Ovary (tissue), 9 donors: ENCODE measurements around the gene CEP85. TPM values are rescaled to one million over a fixed set of nuclear protein-coding genes. Genes with fewer than 3 reads are reported as not detected.

Experiments
- DNase-seq, 5 donors: peaks; one replicate each; pipeline ENCODE4 v3.0.0-alpha.2; 2019 to 2020
- H3K27ac ChIP-seq, 2 donors: fragments of 200-600 bp; one replicate each; pipeline versions ENCODE4 v1.5.1 to v1.8.0; 2019 to 2022
- H3K27me3 ChIP-seq: fragments of 200-600 bp; one replicate; pipeline ENCODE4 v1.8.0; 2022
- H3K36me3 ChIP-seq: fragments of 200-600 bp; sonication (generic); one replicate; pipeline ENCODE4 v1.5.1; 2019
- H3K4me1 ChIP-seq: one replicate; pipeline ENCODE4 v1.8.1; 2013; ENCODE audit warnings: mild to moderate bottlenecking, moderate library complexity; ENCODE audit not compliant: insufficient read depth
- H3K4me3 ChIP-seq: fragments of 200-600 bp; sonication (generic); one replicate; pipeline ENCODE4 v1.5.1; 2017
- H3K9me3 ChIP-seq, 2 donors: fragments of 200-600 bp in 1 of 2; sonication (generic) in 1 of 2; one replicate each; pipeline versions ENCODE4 v1.5.1 to v1.8.1; 2013 to 2019; ENCODE audit warnings: mild to moderate bottlenecking in 1 of 2, moderate library complexity in 1 of 2
- CTCF ChIP-seq, 3 donors: fragments of 450-650 bp in 2 of 3; fragments of 200-600 bp in 1 of 3; IDR thresholded peaks; one replicate each; pipeline versions ENCODE4 v1.5.1 to v1.8.0; 2016 to 2022; ENCODE audit warnings: antibody characterized with exemption in 3 of 3, mild to moderate bottlenecking in 1 of 3
- EP300 ChIP-seq: sonication (generic); formaldehyde crosslinking; IDR thresholded peaks from one replicate; pipeline ENCODE4 v1.6.1; 2017; ENCODE audit warnings: antibody characterized with exemption
- POLR2A ChIP-seq: fragments of 450-650 bp; IDR thresholded peaks from one replicate; pipeline ENCODE4 v1.6.1; 2017; ENCODE audit warnings: antibody characterized with exemption, mild to moderate bottlenecking, moderate library complexity
- WGBS, 3 donors: extraction: QIAGEN DNeasy Blood & Tissue Kit in 1 of 3; methylation state at CpG; one replicate each; pipeline versions ENCODE4 v1.1.5 to v1.1.7; 2013 to 2017; 5-methylcytosine and 5-hydroxymethylcytosine counted together
- intact Hi-C, 4 donors: fragments of 100-400 bp; cut with DNase I; formaldehyde crosslinking; loops; one replicate each; pipeline versions ENCODE4 v1.11.0 to v1.15.1; 2022 to 2023
- polyA plus RNA-seq, 2 donors: library from polyadenylated mRNA; stranded (reverse); fragments of 200-250 nt in 1 of 2; fragments of 350-450 nt in 1 of 2; fragmentation: Illumina TruSeq in 1 of 2; extraction: RNeasy Lipid Tissue Mini Kit (QIAGEN cat#74804) in 1 of 2; gene quantifications; one replicate each; pipeline ENCODE4 v1.2.3, GENCODE V29; 2013 to 2014
- total RNA-seq, 7 donors: library from RNA; depleted of rRNA in 2 of 7; stranded (reverse); fragments of >200 nt in 2 of 7; fragmentation: NEBNext Ultra II Directional in 3 of 7; extraction: Animal tissue kit (Norgen Biotek cat#: 25700) in 3 of 7; gene quantifications; one replicate each; pipeline versions ENCODE4 v1.1.0 to v1.2.4, GENCODE V29; 2016 to 2023
- donor health status: DM: no; HTN: no; CAD: no; lungs with moderate emphysema.
- donor health status: DM: no; HTN: no; CAD: no.
- donor health status: Bipolar disorder and iron deficiency.
- donor health status: DM: yes; HTN: yes; CAD: no.
- donor health status: DM: no; HTN: no; CAD: no.
- donor health status: DM: yes; HTN: yes; CAD: no.

CEP85 gene
- total and polyA plus RNA-seq, 9 donors: 2.0 to 8.4 (median 4.0) TPM

GRCh38 chr1:26191739-26192138 is 42.3 kb upstream of the CEP85 start:
- TF ChIP-seq POLR2A (no peak), CTCF (IDR thresholded peaks at IDR 0.05) (no peak), EP300 (no peak)
- H3K27ac ChIP-seq: no peak overlapping the region
- H3K36me3 ChIP-seq: no peaks in the 10 kb centered on the region
- no peak overlapping the region for H3K4me3 ChIP-seq
- WGBS, 3 donors: 38 to 61% (median 50%) methylated on average over 3 of the region's 3 CpGs
- no peak for DNase-seq
- no peaks in the 10 kb centered on the region for H3K4me1 ChIP-seq
- no peaks in the 10 kb centered on the region for H3K27me3 ChIP-seq
- intact Hi-C loops: no loop called here
- H3K9me3 ChIP-seq: no peaks in the 10 kb centered on the region

- H3K4me1 ChIP-seq: no peaks in the 10 kb centered on the region
- no peaks in the 10 kb centered on the region for H3K36me3 ChIP-seq
- no peak overlapping the region for H3K27ac ChIP-seq
- H3K9me3 ChIP-seq: no peaks in the 10 kb centered on the region
- no peak for TF ChIP-seq EP300
- TF ChIP-seq CTCF (IDR thresholded peaks at IDR 0.05): no peak
- no peak for TF ChIP-seq POLR2A
- no peak overlapping the region for H3K4me3 ChIP-seq
- no peak for DNase-seq
- intact Hi-C loops: no loop called here
- H3K27me3 ChIP-seq: no peaks in the 10 kb centered on the region
- 64 to 80% (median 75%) methylated on average over 3 of the region's 3 CpGs for WGBS, 3 donors
Observed at GRCh38 chr1:26195805-26196204, 38.2 kb upstream of the CEP85 start.

- no peak for DNase-seq
- TF ChIP-seq EP300 (no peak), POLR2A (no peak), CTCF (IDR thresholded peaks at IDR 0.05) (no peak)
- Histone ChIP-seq H3K4me3 (no peak overlapping the region), H3K36me3 (no peaks in the 10 kb centered on the region), H3K4me1 (no peaks in the 10 kb centered on the region), H3K9me3 (no peaks in the 10 kb centered on the region), H3K27ac (no peak overlapping the region), H3K27me3 (no peaks in the 10 kb centered on the region)
- 85 to 88% (median 85%) methylated on average over 3 of the region's 3 CpGs for WGBS, 3 donors
- intact Hi-C loops: no loop called here
Observed at GRCh38 chr1:26197301-26197700, 36.7 kb upstream of the CEP85 start.

GRCh38 chr1:26197813-26198212 is 36.2 kb upstream of the CEP85 start:
- Histone ChIP-seq H3K27me3 (no peaks in the 10 kb centered on the region), H3K4me1 (no peaks in the 10 kb centered on the region), H3K9me3 (no peaks in the 10 kb centered on the region), H3K27ac (no peak overlapping the region), H3K4me3 (no peak overlapping the region), H3K36me3 (no peaks in the 10 kb centered on the region)
- no peak for DNase-seq
- 77 to 86% (median 81%) methylated on average over 11 of the region's 11 CpGs for WGBS, 3 donors
- no peak for TF ChIP-seq EP300
- no peak for TF ChIP-seq CTCF (IDR thresholded peaks at IDR 0.05)
- no peak for TF ChIP-seq POLR2A
- intact Hi-C loops: no loop called here

- Histone ChIP-seq H3K4me1 (no peaks in the 10 kb centered on the region), H3K27me3 (no peaks in the 10 kb centered on the region), H3K9me3 (no peaks in the 10 kb centered on the region), H3K4me3 (no peak overlapping the region), H3K36me3 (no peaks in the 10 kb centered on the region), H3K27ac (no peak overlapping the region)
- DNase-seq: no peak
- 86 to 94% (median 88%) methylated on average over 5 of the region's 5 CpGs for WGBS, 3 donors
- intact Hi-C loops: no loop called here
- TF ChIP-seq POLR2A (no peak), EP300 (no peak)
Observed at GRCh38 chr1:26200413-26200812, 33.6 kb upstream of the CEP85 start.
